ENCODE data around the gene PARD6G. TPM values are rescaled to one million over a fixed set of nuclear protein-coding genes. Genes with fewer than 3 reads are reported as not detected.

Gene PARD6G
- total and polyA plus RNA-seq, 2 of the 8 experiments (the other 6 are each of a cell fraction or from before 2014, with no cell fraction given) = 11.3 to 17.9 TPM

DNA sequence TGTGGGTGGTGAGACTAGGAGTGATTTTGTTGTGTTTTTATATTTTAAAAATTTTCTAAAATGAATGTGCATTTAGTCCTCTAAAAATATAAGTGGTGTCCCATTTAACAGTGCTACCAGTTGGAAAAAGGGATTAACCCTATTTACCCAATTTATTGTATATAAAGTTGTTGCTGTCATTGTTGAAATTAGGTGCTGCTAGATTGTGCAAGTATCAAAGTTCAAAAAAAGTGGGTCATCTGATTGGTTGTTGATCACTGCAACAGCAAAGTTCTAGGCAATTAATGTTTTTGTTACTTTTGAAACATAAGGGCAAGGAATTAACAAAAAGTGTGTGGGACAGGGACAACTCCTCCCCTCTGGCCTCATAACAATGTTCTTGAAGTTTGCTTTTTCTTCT, 97.6 kb downstream of the PARD6G start:
- CTCF ChIA-PET (ENCODE audit: partially characterized antibody) = interaction anchor here (1.1 kb wide), 1 partner anchor 121 kb away, joined by 4 read pairs; no protein-coding TSS in a partner anchor
- no peak for FAIRE-seq
- no peak overlapping the region for H3K14ac ChIP-seq (ENCODE audit: insufficient read length)

More for the DNA sequence above, 97.6 kb downstream of the PARD6G start:
- DNase-seq (ENCODE audit: low read depth in 1 of 2, low spot score in 2 of 2) = no peak
- no peak overlapping the region for H3K23ac ChIP-seq (ENCODE audit: insufficient read length)
- H4K20me1 ChIP-seq (replicated peaks in 1 of 2; ENCODE audit: control insufficient read depth in 1 of 2, insufficient read depth in 2 of 2, low read length in 2 of 2) = peaks cover 0 to 5% of the 10 kb centered on the region in 2 experiments
- H2BK20ac ChIP-seq (ENCODE audit: low read length) = no peak overlapping the region
- no peak overlapping the region for H3K4me2 ChIP-seq (ENCODE audit: insufficient read depth in 1 of 2, low read depth in 2 of 2, low read length in 2 of 2)
- no peak overlapping the region for H4K5ac ChIP-seq (ENCODE audit: insufficient read length, low read depth, low read length)
- H3K79me1 ChIP-seq (ENCODE audit: low read depth, low read length) = no peaks in the 10 kb centered on the region
- no peak overlapping the region for H2BK120ac ChIP-seq (replicated peaks; ENCODE audit: low read depth, low read length)
- H2BK12ac ChIP-seq (ENCODE audit: low read depth, low read length) = no peak overlapping the region
- H3K9me3 ChIP-seq (ENCODE audit: insufficient read depth in 2 of 2, low read depth in 1 of 2, low read length in 1 of 2) = no peaks in the 10 kb centered on the region
- H4K8ac ChIP-seq (ENCODE audit: extremely low read depth, insufficient read depth, low read length) = no peak overlapping the region
- H3K27ac ChIP-seq (ENCODE audit: low read depth, low read length) = no peak overlapping the region
- no peak overlapping the region for H2BK5ac ChIP-seq (ENCODE audit: low read depth, low read length)
- peaks cover 0 to 11% (median 0%) of the 10 kb centered on the region in 4 experiments; a peak in 2 of 8 replicates for H3K36me3 ChIP-seq (ENCODE audit: control insufficient read depth in 2 of 4, insufficient read depth in 4 of 4, low read length in 3 of 4)
- H3K27me3 ChIP-seq (replicated peaks in 1 of 4; ENCODE audit: control insufficient read depth in 3 of 4, extremely low read depth in 1 of 4, insufficient read depth in 3 of 4, low read length in 3 of 4) = no peaks in the 10 kb centered on the region
- no peak overlapping the region for H3K9ac ChIP-seq (replicated peaks in 1 of 4; ENCODE audit: extremely low read depth in 1 of 4, low read depth in 3 of 4, low read length in 3 of 4)
- H3K4me1 ChIP-seq (replicated peaks in 1 of 4; ENCODE audit: control insufficient read depth in 3 of 4, insufficient read depth in 4 of 4, low read length in 3 of 4) = no peaks in the 10 kb centered on the region; a peak in 2 of 7 replicates
- H3K4me3 ChIP-seq (ENCODE audit: extremely low read depth in 1 of 4, insufficient read depth in 2 of 4, low read depth in 3 of 4, low read length in 4 of 4) = no peak overlapping the region
- TF ChIP-seq, protein P1, sequence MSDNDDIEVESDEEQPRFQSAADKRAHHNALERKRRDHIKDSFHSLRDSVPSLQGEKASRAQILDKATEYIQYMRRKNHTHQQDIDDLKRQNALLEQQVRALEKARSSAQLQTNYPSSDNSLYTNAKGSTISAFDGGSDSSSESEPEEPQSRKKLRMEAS (IDR thresholded peaks at IDR 0.05) = no peak
- TF ChIP-seq TEAD4 (IDR thresholded peaks at IDR 0.05; ENCODE audit: low read depth, low read length) (no peak), EZH2 (IDR thresholded peaks at IDR 0.05; ENCODE audit: low read depth, low read length, severe bottlenecking) (no peak), EP300 (IDR thresholded peaks at IDR 0.05; ENCODE audit: borderline replicate concordance in 1 of 2, low read depth in 2 of 2, low read length in 2 of 2) (no peak), EGR1 (IDR thresholded peaks at IDR 0.05; ENCODE audit: borderline replicate concordance, low read depth, low read length) (no peak), YY1 (IDR thresholded peaks at IDR 0.05; ENCODE audit: low read depth, low read length) (no peak)
- no peaks in the 10 kb centered on the region for H3K79me2 ChIP-seq (ENCODE audit: control insufficient read depth in 1 of 2, insufficient read depth in 2 of 2, low read length in 2 of 2)
- no peak overlapping the region for H2BK15ac ChIP-seq (ENCODE audit: low read length)
- no peak overlapping the region for H2AFZ ChIP-seq (ENCODE audit: low read length)
- no peak overlapping the region for H4K91ac ChIP-seq (replicated peaks; ENCODE audit: insufficient read length, low read length)
- no peak overlapping the region for H3K56ac ChIP-seq (replicated peaks; ENCODE audit: insufficient read length, low read depth, low read length)
- no peak overlapping the region for H2AK5ac ChIP-seq (ENCODE audit: low read depth, low read length)
- no peak overlapping the region for H3K18ac ChIP-seq (ENCODE audit: extremely low read depth, low read length)
- no peak overlapping the region for H3K4ac ChIP-seq (replicated peaks; ENCODE audit: insufficient read length, low read depth, low read length)
- POLR2A ChIA-PET (ENCODE audit: partially characterized antibody) = no interaction called here
- peaks cover 3% of the 10 kb centered on the region; the same call in 1 of the 2 replicates for H3K23me2 ChIP-seq (ENCODE audit: low read depth, low read length)

Measured in H1 (cell line).